Uterus (tissue), 4 donors: ENCODE results near the gene ABHD6. TPM values are rescaled to one million over a fixed set of nuclear protein-coding genes. Genes with fewer than 3 reads are reported as not detected.

Experiments used
- DNase-seq, 2 donors: peaks; one replicate each; pipeline ENCODE4 v3.0.0-alpha.2; 2019 to 2020
- H3K27ac ChIP-seq, 2 donors: fragments of 200-600 bp; sonication (generic); 1 replicate in 1 of 2; 2 replicates in 1 of 2; pipeline ENCODE4 v1.5.1; 2016 to 2018
- H3K27me3 ChIP-seq, 2 donors: fragments of 200-600 bp; sonication (generic); one replicate each; pipeline ENCODE4 v1.5.1; 2018 to 2019; ENCODE audit warnings: control low read depth in 1 of 2
- H3K36me3 ChIP-seq, 2 donors: fragments of 200-600 bp; sonication (generic); one replicate each; pipeline ENCODE4 v1.5.1; 2019; ENCODE audit warnings: control low read depth in 1 of 2
- H3K4me1 ChIP-seq, 2 donors: fragments of 200-600 bp; sonication (generic); one replicate each; pipeline ENCODE4 v1.5.1; 2018 to 2019; ENCODE audit warnings: control low read depth in 1 of 2
- H3K4me3 ChIP-seq, 2 donors: fragments of 200-600 bp; sonication (generic); 1 replicate in 1 of 2; 2 replicates in 1 of 2; pipeline ENCODE4 v1.5.1; 2018 to 2019; ENCODE audit warnings: mild to moderate bottlenecking in 1 of 2
- H3K9me3 ChIP-seq, 2 donors: fragments of 200-600 bp; sonication (generic); one replicate each; pipeline ENCODE4 v1.5.1; 2019; ENCODE audit warnings: control low read depth in 1 of 2
- CTCF ChIP-seq, 4 experiments: fragments of 200-600 bp in 2 of 4; fragments of 450-650 bp in 2 of 4; sonication (generic) in 2 of 4; IDR thresholded peaks; one replicate each; pipeline ENCODE4 v1.5.1; 2016 to 2019; ENCODE audit warnings: antibody characterized with exemption in 4 of 4, mild to moderate bottlenecking in 2 of 4, moderate library complexity in 1 of 4
- POLR2A ChIP-seq, 2 donors: fragments of 450-650 bp; IDR thresholded peaks; one replicate each; pipeline ENCODE4 v1.6.1; 2016; ENCODE audit warnings: antibody characterized with exemption in 2 of 2, mild to moderate bottlenecking in 1 of 2, moderate library complexity in 1 of 2
- intact Hi-C: fragments of 100-400 bp; cut with DNase I; formaldehyde crosslinking; loops from one replicate; pipeline ENCODE4 v1.15.1; 2023; ENCODE audit warnings: low total_unique reads
- total RNA-seq, 4 donors: library from RNA; depleted of rRNA in 3 of 4; stranded (reverse); fragments of >200 nt in 3 of 4; gene quantifications; one replicate each; pipeline versions ENCODE4 v1.1.0 to v1.2.4, GENCODE V29; 2014 to 2023
- donor health status: DM: yes; HTN: yes; CAD: no.

ABHD6 gene
- total RNA-seq, 4 donors from 2014 or later, result 6.7 to 20.6 (median 15.8) TPM

- intact Hi-C loops, result no loop called here
- Histone ChIP-seq H3K27ac (no peak overlapping the region), H3K4me3 (no peak overlapping the region), H3K27me3 (no peaks in the 10 kb centered on the region), H3K9me3 (no peaks in the 10 kb centered on the region), H3K36me3 (no peaks in the 10 kb centered on the region), H3K4me1 (no peaks in the 10 kb centered on the region)
- TF ChIP-seq POLR2A (IDR thresholded peaks at IDR 0.05) (no peak), CTCF (IDR thresholded peaks at IDR 0.05) (no peak)
- DNase-seq, result no peak
Observed at GRCh38 chr3:58291671-58292338, 54.2 kb downstream of the ABHD6 start.

- no peak overlapping the region for H3K27ac ChIP-seq
- DNase-seq, result no peak
- H3K4me3 ChIP-seq, result no peak overlapping the region
- H3K27me3 ChIP-seq, result no peaks in the 10 kb centered on the region
- H3K4me1 ChIP-seq, result no peaks in the 10 kb centered on the region
- no peak for TF ChIP-seq CTCF (IDR thresholded peaks at IDR 0.05)
- intact Hi-C loops, result no loop called here
- H3K9me3 ChIP-seq, result no peaks in the 10 kb centered on the region
- no peaks in the 10 kb centered on the region for H3K36me3 ChIP-seq
Observed at GRCh38 chr3:58292866-58293265, 55.3 kb downstream of the ABHD6 start.

GRCh38 chr3:58293516-58293915, 55.9 kb downstream of the ABHD6 start:
- TF ChIP-seq POLR2A (IDR thresholded peaks at IDR 0.05) (no peak), CTCF (IDR thresholded peaks at IDR 0.05) (no peak)
- intact Hi-C loops, result no loop called here
- Histone ChIP-seq H3K4me1 (no peaks in the 10 kb centered on the region), H3K4me3 (no peak overlapping the region), H3K27ac (no peak overlapping the region), H3K36me3 (no peaks in the 10 kb centered on the region), H3K27me3 (no peaks in the 10 kb centered on the region), H3K9me3 (no peaks in the 10 kb centered on the region)
- no peak for DNase-seq

- intact Hi-C loops, result no loop called here
- DNase-seq, result no peak
- Histone ChIP-seq H3K4me1 (no peaks in the 10 kb centered on the region), H3K36me3 (no peaks in the 10 kb centered on the region), H3K27me3 (no peaks in the 10 kb centered on the region), H3K27ac (no peak overlapping the region), H3K9me3 (no peaks in the 10 kb centered on the region), H3K4me3 (no peak overlapping the region)
- TF ChIP-seq POLR2A (IDR thresholded peaks at IDR 0.05), result no peak
Observed at GRCh38 chr3:58296269-58296668, 58.7 kb downstream of the ABHD6 start.

- H3K27me3 ChIP-seq, result no peaks in the 10 kb centered on the region
- no peak overlapping the region for H3K27ac ChIP-seq
- DNase-seq, result no peak
- intact Hi-C loops, result no loop called here
- H3K36me3 ChIP-seq, result no peaks in the 10 kb centered on the region
- H3K4me3 ChIP-seq, result no peak overlapping the region
- TF ChIP-seq CTCF (IDR thresholded peaks at IDR 0.05) (no peak), POLR2A (IDR thresholded peaks at IDR 0.05) (no peak)
- H3K4me1 ChIP-seq, result no peaks in the 10 kb centered on the region
- H3K9me3 ChIP-seq, result no peaks in the 10 kb centered on the region
Observed at GRCh38 chr3:58296843-58297242, 59.3 kb downstream of the ABHD6 start.

- Histone ChIP-seq H3K4me1 (no peaks in the 10 kb centered on the region), H3K4me3 (no peak overlapping the region), H3K27me3 (no peaks in the 10 kb centered on the region), H3K9me3 (no peaks in the 10 kb centered on the region), H3K36me3 (no peaks in the 10 kb centered on the region), H3K27ac (no peak overlapping the region)
- TF ChIP-seq POLR2A (IDR thresholded peaks at IDR 0.05), result no peak
- no peak for TF ChIP-seq CTCF (IDR thresholded peaks at IDR 0.05)
- intact Hi-C loops, result no loop called here
- DNase-seq, result no peak
Observed at GRCh38 chr3:58298190-58298589, 60.6 kb downstream of the ABHD6 start.
